KMS-11 (cell line): ENCODE measurements around the gene ETDC.

ENCODE experiments used
- H2AFZ ChIP-seq: fragments of 200-600 bp; sonication (generic); 2 replicates; pipeline ENCODE4 v1.6.1; 2016; ENCODE audit warnings: antibody characterized with exemption, mixed run types, low read depth
- H3K27ac ChIP-seq: fragments of 200-600 bp; sonication (generic); 2 replicates; pipeline ENCODE4 v1.6.1; 2016; ENCODE audit warnings: mild to moderate bottlenecking, mixed run types
- H3K27me3 ChIP-seq: fragments of 200-600 bp; sonication (generic); 2 replicates; pipeline ENCODE4 v1.6.1; 2017; ENCODE audit warnings: mild to moderate bottlenecking, low read depth, mixed run types, moderate library complexity; ENCODE audit not compliant: insufficient read depth
- H3K36me3 ChIP-seq: fragments of 200-600 bp; sonication (generic); 2 replicates; pipeline ENCODE4 v1.6.1; 2017; ENCODE audit warnings: mild to moderate bottlenecking, mixed run types; ENCODE audit not compliant: insufficient read depth
- H3K4me1 ChIP-seq: fragments of 200-600 bp; sonication (generic); 2 replicates; pipeline ENCODE4 v1.6.1; 2016; ENCODE audit warnings: mild to moderate bottlenecking, low read depth, mixed run types; ENCODE audit not compliant: poor library complexity, severe bottlenecking
- H3K4me2 ChIP-seq: fragments of 200-600 bp; sonication (generic); 2 replicates; pipeline ENCODE4 v1.7.0; 2016; ENCODE audit warnings: mild to moderate bottlenecking, mixed run types
- H3K4me3 ChIP-seq: fragments of 200-600 bp; sonication (generic); IDR thresholded peaks from 2 replicates; pipeline ENCODE4 v1.6.1; 2017; ENCODE audit warnings: low read depth, low read length, mixed read lengths; ENCODE audit not compliant: insufficient read depth
- H3K79me2 ChIP-seq: fragments of 200-600 bp; sonication (generic); 2 replicates; pipeline ENCODE4 v1.6.1; 2016; ENCODE audit warnings: low read depth, mixed run types; ENCODE audit not compliant: insufficient read depth
- H3K9ac ChIP-seq: fragments of 200-600 bp; sonication (generic); 2 replicates; pipeline ENCODE4 v1.6.1; 2016; ENCODE audit warnings: mild to moderate bottlenecking, mixed run types
- H4K20me1 ChIP-seq: fragments of 200-600 bp; sonication (generic); 2 replicates; pipeline ENCODE4 v1.6.1; 2016; ENCODE audit warnings: mild to moderate bottlenecking, mixed run types; ENCODE audit not compliant: insufficient read depth
- CTCF ChIP-seq: fragments of 200-600 bp; sonication (generic); conservative IDR thresholded peaks from 2 replicates; pipeline ENCODE4 v1.6.1; 2017; ENCODE audit warnings: low read depth, mild to moderate bottlenecking, antibody characterized with exemption, low read length, moderate library complexity, mixed read lengths

ETDC gene

DNA sequence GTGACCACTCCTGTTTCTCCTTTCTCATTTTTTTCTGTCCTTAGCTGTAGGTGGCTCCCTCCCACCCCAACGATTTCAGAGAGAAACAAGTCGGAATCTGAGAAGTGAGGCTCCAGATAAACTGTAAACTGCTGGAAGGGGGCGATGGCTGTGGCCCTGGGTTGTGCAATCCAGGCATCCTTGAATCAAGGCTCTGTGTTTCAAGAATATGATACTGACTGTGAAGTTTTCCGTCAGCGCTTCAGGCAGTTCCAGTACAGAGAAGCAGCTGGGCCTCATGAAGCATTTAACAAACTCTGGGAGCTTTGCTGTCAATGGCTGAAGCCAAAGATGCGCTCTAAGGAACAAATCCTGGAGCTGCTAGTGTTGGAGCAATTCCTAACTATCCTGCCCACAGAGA lies 37.7 kb downstream of the ETDC start:
- H3K4me2 ChIP-seq: no peak overlapping the region
- H3K27me3 ChIP-seq: no peaks in the 10 kb centered on the region
- no peak for TF ChIP-seq CTCF
- no peak overlapping the region for H2AFZ ChIP-seq
- no peak overlapping the region for H3K9ac ChIP-seq
- H3K4me3 ChIP-seq: no peak overlapping the region
- H3K36me3 ChIP-seq: no peaks in the 10 kb centered on the region
- no peaks in the 10 kb centered on the region for H4K20me1 ChIP-seq
- no peak overlapping the region for H3K27ac ChIP-seq
- peaks cover 10% of the 10 kb centered on the region for H3K4me1 ChIP-seq
- H3K79me2 ChIP-seq: peaks cover 13% of the 10 kb centered on the region; the same call in 1 of the 2 replicates

DNA sequence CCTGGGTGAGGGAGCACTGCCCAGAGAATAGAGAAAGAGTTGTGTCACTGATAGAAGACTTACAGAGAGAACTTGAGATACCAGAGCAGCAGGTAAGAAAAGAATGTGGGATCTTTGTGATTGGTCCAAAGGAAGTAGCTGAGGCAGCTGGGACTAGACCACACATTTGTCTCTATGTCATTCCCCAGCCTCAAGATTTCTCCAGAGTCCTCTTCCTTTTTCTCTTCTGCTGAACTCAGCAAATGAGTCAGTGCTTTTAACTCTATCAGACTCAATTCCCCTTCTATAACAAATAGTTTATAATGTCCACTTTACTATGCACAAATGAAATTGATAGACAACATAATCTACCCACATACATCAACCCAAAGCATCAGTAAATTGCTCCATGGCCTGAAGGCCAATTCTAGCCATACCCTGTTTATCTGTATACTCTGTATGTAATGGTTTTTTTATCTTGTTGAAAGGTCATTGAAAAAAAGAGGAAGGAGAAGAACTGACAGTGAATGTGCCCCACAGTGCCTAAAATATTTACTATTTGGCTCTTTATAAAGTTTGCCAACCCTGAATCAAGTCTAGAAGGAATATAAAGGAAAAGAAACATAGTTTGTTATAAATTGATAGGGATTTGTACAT lies 38.2 kb downstream of the ETDC start:
- Histone ChIP-seq H3K79me2 (peaks cover 7% of the 10 kb centered on the region; the same call in 1 of the 2 replicates), H3K36me3 (no peaks in the 10 kb centered on the region), H2AFZ (no peak overlapping the region), H3K9ac (no peak overlapping the region), H3K4me2 (no peak overlapping the region), H3K27me3 (no peaks in the 10 kb centered on the region), H3K4me1 (peaks cover 5% of the 10 kb centered on the region), H4K20me1 (no peaks in the 10 kb centered on the region), H3K4me3 (no peak overlapping the region), H3K27ac (no peak overlapping the region)
- TF ChIP-seq CTCF: no peak

- H3K4me3 ChIP-seq: no peak overlapping the region
- H3K27me3 ChIP-seq: no peaks in the 10 kb centered on the region
- H3K9ac ChIP-seq: no peak overlapping the region
- no peaks in the 10 kb centered on the region for H3K79me2 ChIP-seq
- H3K27ac ChIP-seq: no peak overlapping the region
- no peaks in the 10 kb centered on the region for H3K36me3 ChIP-seq
- no peak overlapping the region for H2AFZ ChIP-seq
- no peaks in the 10 kb centered on the region for H4K20me1 ChIP-seq
- no peak overlapping the region for H3K4me2 ChIP-seq
- no peaks in the 10 kb centered on the region for H3K4me1 ChIP-seq
- TF ChIP-seq CTCF: no peak
Observed at GRCh38 chrX:135354288-135354687, 45.0 kb downstream of the ETDC start.
